ENCODE results near the gene ZFP57. TPM values are rescaled to one million over a fixed set of nuclear protein-coding genes. Genes with fewer than 3 reads are reported as not detected.

ZFP57 gene
- total and polyA plus RNA-seq, 2 of the 13 experiments (the other 11 are each of a cell fraction or from before 2014, with no cell fraction given) = not detected

DNA sequence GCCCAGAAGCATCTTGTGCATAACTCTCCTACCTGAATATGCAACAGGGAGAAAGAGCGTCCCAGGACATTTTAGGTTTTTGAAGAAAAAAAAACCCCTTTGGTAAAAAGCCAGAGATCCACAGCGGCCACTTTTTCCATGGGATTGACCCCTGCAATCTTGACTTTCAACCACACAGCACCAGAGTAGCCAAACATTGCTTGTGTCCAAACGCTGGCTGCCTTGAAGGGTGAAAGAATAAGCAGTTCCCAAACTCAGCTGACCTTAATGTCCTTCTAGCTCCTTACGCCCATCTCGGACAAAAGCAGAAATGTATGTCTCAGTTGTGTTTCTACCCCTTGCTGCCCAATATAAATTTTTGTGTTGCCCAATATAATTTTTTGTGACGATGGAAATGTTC lies 25.3 kb downstream of the ZFP57 start:
- Histone ChIP-seq H4K20me1 (ENCODE audit: insufficient read depth, low read length) (no peaks in the 10 kb centered on the region), H3K4me2 (ENCODE audit: low read depth, low read length) (no peak overlapping the region), H2AFZ (ENCODE audit: low read length) (no peak overlapping the region), H3K36me3 (replicated peaks in 1 of 2; ENCODE audit: control insufficient read depth in 1 of 2, insufficient read depth in 2 of 2, low read length in 2 of 2) (no peaks in the 10 kb centered on the region), H3K9ac (ENCODE audit: insufficient read depth, low read depth, low read length) (no peak overlapping the region), H3K27me3 (ENCODE audit: control insufficient read depth in 1 of 2, insufficient read depth in 2 of 2, low read length in 2 of 2) (peaks cover 0 to 22% of the 10 kb centered on the region in 2 experiments; a peak in 2 of 5 replicates), H3K27ac (ENCODE audit: extremely low read length, insufficient read depth, low read length) (no peak overlapping the region), H3K4me3 (replicated peaks in 1 of 3; ENCODE audit: insufficient read depth in 1 of 3, low read depth in 2 of 3, low read length in 3 of 3) (no peak overlapping the region), H3K4me1 (ENCODE audit: insufficient read depth, low read length) (no peaks in the 10 kb centered on the region), H3K9me3 (ENCODE audit: low read length) (no peaks in the 10 kb centered on the region), H3K79me2 (ENCODE audit: insufficient read depth, low read length) (no peaks in the 10 kb centered on the region)
- CTCF ChIA-PET (ENCODE audit: low intra/inter-chr PET ratio, low total read pairs) = no interaction called here
- FAIRE-seq = no peak
- TF ChIP-seq HOXA7 (CRISPR knock-in tag; IDR thresholded peaks at IDR 0.05) (no peak), NR2F1 (CRISPR knock-in tag; IDR thresholded peaks at IDR 0.05) (no peak), CBX5 (CRISPR knock-in tag; IDR thresholded peaks at IDR 0.05; ENCODE audit: borderline replicate concordance) (no peak), MAFK (conservative IDR thresholded peaks at IDR 0.05 in 1 of 2, IDR thresholded peaks at IDR 0.05 in 1 of 2; ENCODE audit: low read length in 2 of 2) (no peak), SOX6 (IDR thresholded peaks at IDR 0.05) (no peak), SOX6 (CRISPR knock-in tag; IDR thresholded peaks at IDR 0.05) (no peak), ZNF746 (CRISPR knock-in tag; IDR thresholded peaks at IDR 0.05) (no peak), ZNF879 (CRISPR knock-in tag; IDR thresholded peaks at IDR 0.05) (no peak), TOE1 (CRISPR knock-in tag; IDR thresholded peaks at IDR 0.05) (no peak), KDM5A (IDR thresholded peaks at IDR 0.05; ENCODE audit: borderline replicate concordance, low read length) (no peak)
- TF ChIP-seq, protein P1, sequence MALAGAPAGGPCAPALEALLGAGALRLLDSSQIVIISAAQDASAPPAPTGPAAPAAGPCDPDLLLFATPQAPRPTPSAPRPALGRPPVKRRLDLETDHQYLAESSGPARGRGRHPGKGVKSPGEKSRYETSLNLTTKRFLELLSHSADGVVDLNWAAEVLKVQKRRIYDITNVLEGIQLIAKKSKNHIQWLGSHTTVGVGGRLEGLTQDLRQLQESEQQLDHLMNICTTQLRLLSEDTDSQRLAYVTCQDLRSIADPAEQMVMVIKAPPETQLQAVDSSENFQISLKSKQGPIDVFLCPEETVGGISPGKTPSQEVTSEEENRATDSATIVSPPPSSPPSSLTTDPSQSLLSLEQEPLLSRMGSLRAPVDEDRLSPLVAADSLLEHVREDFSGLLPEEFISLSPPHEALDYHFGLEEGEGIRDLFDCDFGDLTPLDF (CRISPR knock-in tag; IDR thresholded peaks at IDR 0.05) = no peak
- TF ChIP-seq, protein P2, sequence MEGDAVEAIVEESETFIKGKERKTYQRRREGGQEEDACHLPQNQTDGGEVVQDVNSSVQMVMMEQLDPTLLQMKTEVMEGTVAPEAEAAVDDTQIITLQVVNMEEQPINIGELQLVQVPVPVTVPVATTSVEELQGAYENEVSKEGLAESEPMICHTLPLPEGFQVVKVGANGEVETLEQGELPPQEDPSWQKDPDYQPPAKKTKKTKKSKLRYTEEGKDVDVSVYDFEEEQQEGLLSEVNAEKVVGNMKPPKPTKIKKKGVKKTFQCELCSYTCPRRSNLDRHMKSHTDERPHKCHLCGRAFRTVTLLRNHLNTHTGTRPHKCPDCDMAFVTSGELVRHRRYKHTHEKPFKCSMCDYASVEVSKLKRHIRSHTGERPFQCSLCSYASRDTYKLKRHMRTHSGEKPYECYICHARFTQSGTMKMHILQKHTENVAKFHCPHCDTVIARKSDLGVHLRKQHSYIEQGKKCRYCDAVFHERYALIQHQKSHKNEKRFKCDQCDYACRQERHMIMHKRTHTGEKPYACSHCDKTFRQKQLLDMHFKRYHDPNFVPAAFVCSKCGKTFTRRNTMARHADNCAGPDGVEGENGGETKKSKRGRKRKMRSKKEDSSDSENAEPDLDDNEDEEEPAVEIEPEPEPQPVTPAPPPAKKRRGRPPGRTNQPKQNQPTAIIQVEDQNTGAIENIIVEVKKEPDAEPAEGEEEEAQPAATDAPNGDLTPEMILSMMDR (CRISPR knock-in tag; IDR thresholded peaks at IDR 0.05) = no peak
- DNase-seq (ENCODE audit: low spot score) = no peak
- WGBS (ENCODE audit: low lambda C conversion rate) = 30% methylated on average over 6 of the region's 6 CpGs
- in situ Hi-C loops (cut with HindIII; ENCODE audit: extremely low pct_ligation_motif_present, low pct_unique_long_range_greater_than_20kb) = no loop called here
- intact Hi-C loops (cut with micrococcal nuclease; ENCODE audit: unreplicated experiment) = no loop called here
- no TSS peak for BruUV-seq (replicated peaks)
- no peak for ATAC-seq
- POLR2A ChIA-PET = no interaction called here
